B cell (primary cell): ENCODE data around the gene UBAC1. TPM values are rescaled to one million over a fixed set of nuclear protein-coding genes. Genes with fewer than 3 reads are reported as not detected.

Source experiments
- ATAC-seq: fragments of 200-7000 bp; cut with Tn5 transposase; one replicate; pipeline ENCODE4 v1.10.0; 2021; ENCODE audit warnings: low read depth, mild to moderate bottlenecking, moderate number of reproducible peaks, moderate library complexity
- CTCF ChIA-PET: fragments of 350-600 bp; sonication (Branson Sonifier 250); formaldehyde crosslinking; loops from one replicate; lab custom pipeline; 2021; ENCODE audit warnings: antibody characterized with exemption, inconsistent platforms; lab: Charles Lee
- POLR2A ChIA-PET: fragments of 350-600 bp; sonication (Branson Sonifier 250); formaldehyde crosslinking; loops from one replicate; lab custom pipeline; 2021; ENCODE audit warnings: antibody characterized with exemption; lab: Charles Lee
- DNase-seq: peaks from one replicate; pipeline ENCODE4 v3.0.0; 2013
- H2AFZ ChIP-seq: 2 replicates; pipeline ENCODE4 v1.6.1; 2012; ENCODE audit warnings: mild to moderate bottlenecking, low read depth, low read length; ENCODE audit not compliant: insufficient read depth, poor library complexity, severe bottlenecking
- H3K27ac ChIP-seq, 2 donors: 1 replicate in 1 of 2; 2 replicates in 1 of 2; pipeline ENCODE4 v1.5.1; 2012 to 2013; ENCODE audit warnings: low read length in 2 of 2, mild to moderate bottlenecking in 2 of 2, moderate library complexity in 1 of 2
- H3K27me3 ChIP-seq, 4 experiments: fragments of 200-600 bp in 1 of 4; sonication (generic) in 1 of 4; replicated peaks in 1 of 4; 1 replicate in 2 of 4; 2 replicates in 2 of 4; pipeline versions ENCODE4 v1.6.1 to v1.7.0; 2013 to 2016; ENCODE audit warnings: low read length in 3 of 4, mild to moderate bottlenecking in 2 of 4, mixed read lengths in 1 of 4, moderate library complexity in 1 of 4; ENCODE audit not compliant: insufficient read depth in 4 of 4, control insufficient read depth in 3 of 4; ENCODE audit errors: control extremely low read depth in 1 of 4
- H3K36me3 ChIP-seq, 2 experiments: replicated peaks in 1 of 2; 1 replicate in 1 of 2; 2 replicates in 1 of 2; pipeline versions ENCODE4 v1.6.1 to v1.7.1; 2013; ENCODE audit warnings: low read length in 1 of 2; ENCODE audit not compliant: insufficient read depth in 2 of 2, control insufficient read depth in 1 of 2; ENCODE audit errors: control extremely low read depth in 1 of 2, extremely low read depth in 1 of 2
- H3K4me1 ChIP-seq, 2 donors: fragments of 200-600 bp in 1 of 2; sonication (generic) in 1 of 2; 1 replicate in 1 of 2; 2 replicates in 1 of 2; pipeline versions ENCODE4 v1.5.1 to v1.6.1; 2013 to 2017; ENCODE audit warnings: low read length in 2 of 2; ENCODE audit not compliant: control insufficient read depth in 2 of 2, insufficient read depth in 2 of 2
- H3K4me2 ChIP-seq: replicated peaks from 2 replicates; pipeline ENCODE3; 2012; ENCODE audit warnings: mild to moderate bottlenecking, low read depth, low read length; ENCODE audit not compliant: poor library complexity, severe bottlenecking
- H3K4me3 ChIP-seq, 5 experiments: fragments of 200-600 bp in 1 of 5; sonication (generic) in 1 of 5; 1 replicate in 3 of 5; 2 replicates in 2 of 5; pipeline versions ENCODE4 v1.5.1 to v1.7.0; 2011 to 2016; ENCODE audit warnings: low read length in 4 of 5, mild to moderate bottlenecking in 4 of 5, low read depth in 2 of 5, control low read depth in 1 of 5, moderate library complexity in 1 of 5; ENCODE audit not compliant: insufficient read depth in 1 of 5; ENCODE audit errors: control extremely low read depth in 1 of 5, extremely low read depth in 1 of 5
- H3K79me2 ChIP-seq: fragments of 200-600 bp; sonication (generic); one replicate; pipeline ENCODE4 v1.6.0; 2016; ENCODE audit warnings: low read length; ENCODE audit not compliant: control insufficient read depth, insufficient read depth
- H3K9ac ChIP-seq: fragments of 200-600 bp; sonication (generic); 2 replicates; pipeline ENCODE4 v1.6.1; 2017; ENCODE audit warnings: mild to moderate bottlenecking, low read length, moderate library complexity
- H3K9me3 ChIP-seq, 3 donors: one replicate each; pipeline versions ENCODE4 v1.6.1 to v1.7.1; 2013; ENCODE audit warnings: low read length in 2 of 3; ENCODE audit not compliant: control insufficient read depth in 2 of 3, insufficient read depth in 1 of 3; ENCODE audit errors: control extremely low read depth in 1 of 3
- H4K20me1 ChIP-seq: 2 replicates; pipeline ENCODE4 v1.6.0; 2012; ENCODE audit warnings: mild to moderate bottlenecking, low read length; ENCODE audit not compliant: insufficient read depth, control insufficient read depth, poor library complexity, severe bottlenecking
- H3K27ac Mint-ChIP-seq: one replicate; pipeline ENCODE4 v1.8.0; 2021; ENCODE audit warnings: mixed read lengths
- H3K27me3 Mint-ChIP-seq: one replicate; pipeline ENCODE4 v1.8.0; 2021; ENCODE audit warnings: mixed read lengths
- H3K4me1 Mint-ChIP-seq: one replicate; pipeline ENCODE4 v1.8.0; 2021; ENCODE audit warnings: mixed read lengths
- H3K4me3 Mint-ChIP-seq: one replicate; pipeline ENCODE4 v1.8.0; 2021; ENCODE audit warnings: mixed read lengths
- H3K9me3 Mint-ChIP-seq: one replicate; pipeline ENCODE4 v1.8.0; 2022; ENCODE audit warnings: mixed read lengths; ENCODE audit not compliant: insufficient read depth
- CTCF ChIP-seq: fragments of 200-600 bp; IDR thresholded peaks from one replicate; pipeline ENCODE4 v1.8.0; 2022; ENCODE audit warnings: antibody characterized with exemption, mild to moderate bottlenecking
- EZH2 ChIP-seq: IDR thresholded peaks from 2 replicates; pipeline ENCODE4 v1.6.1; 2012; ENCODE audit warnings: borderline replicate concordance, low read depth, mild to moderate bottlenecking, moderate library complexity, low read length; ENCODE audit not compliant: insufficient read depth, poor library complexity, severe bottlenecking
- WGBS: methylation state at CpG from one replicate; pipeline ENCODE4 v1.1.5; 2013; ENCODE audit warnings: missing lambda C conversion rate; ENCODE audit not compliant: insufficient coverage; 5-methylcytosine and 5-hydroxymethylcytosine counted together
- intact Hi-C: fragments of 100-400 bp; cut with micrococcal nuclease; formaldehyde crosslinking; loops from one replicate; pipeline ENCODE4 v1.10.0; 2022
- polyA plus RNA-seq: library from polyadenylated mRNA; depleted of rRNA; stranded (reverse); fragments of >200 nt; gene quantifications from 2 replicates; pipeline ENCODE4 v1.2.3, GENCODE V29; 2012
- total RNA-seq, 2 donors: library from RNA; stranded (reverse); fragments of 120-200 nt in 1 of 2; gene quantifications; 1 replicate in 1 of 2; 2 replicates in 1 of 2; pipeline versions ENCODE4 v1.2.3 to v1.2.4, GENCODE V29; 2013 to 2022

UBAC1 gene
- total and polyA plus RNA-seq, 2 donors (not counting 1 experiment from before 2014, with no cell fraction given): 30.8 to 31.1 TPM

- intact Hi-C loops: loop anchor here (1.0 to 10.0 kb wide), 6 partner anchors 30 to 307 kb away; partner anchors contain the start of genes CAMSAP1, QSOX2 and TMEM250
- H3K27ac ChIP-seq: peak overlapping the region; percentile 1 to 74
- no peak for DNase-seq
- peaks cover 18% of the 10 kb centered on the region for H3K27me3 Mint-ChIP-seq
- no peak for ATAC-seq
- H3K4me2 ChIP-seq: peak overlapping the region; percentile 96
- no peaks in the 10 kb centered on the region for H3K36me3 ChIP-seq
- peaks cover 20% of the 10 kb centered on the region for H4K20me1 ChIP-seq
- peak overlapping the region; percentile 84 for H2AFZ ChIP-seq
- ChIA-PET CTCF (interaction anchor here (1.0 to 1.7 kb wide), 5 partner anchors 44 to 162 kb away, joined by 3 to 7 read pairs (median 6); partner anchors contain the start of gene TMEM250), POLR2A (interaction anchor here (1.0 kb wide), 1 partner anchor 159 kb away, joined by 3 read pairs; the partner anchor contains the start of gene TMEM250)
- H3K9ac ChIP-seq: peak overlapping the region; percentile 87
- H3K79me2 ChIP-seq: peaks cover 35% of the 10 kb centered on the region
- H3K4me3 ChIP-seq: peak overlapping the region; percentile 38 to 88 (median 78)
- under 1% methylated on average over 72 of the region's 74 CpGs for WGBS
- H3K4me3 Mint-ChIP-seq: peak overlapping the region; percentile 88
- peak overlapping the region; percentile 83 for H3K27ac Mint-ChIP-seq
- H3K9me3 ChIP-seq: peaks cover 0 to 7% (median 0%) of the 10 kb centered on the region in 3 donors
- peaks cover 24% of the 10 kb centered on the region for H3K4me1 Mint-ChIP-seq
- H3K4me1 ChIP-seq: peaks cover 11 to 18% of the 10 kb centered on the region in 2 donors
- H3K9me3 Mint-ChIP-seq: no peaks in the 10 kb centered on the region
- H3K27me3 ChIP-seq: peaks cover 0 to 21% (median 0%) of the 10 kb centered on the region in 4 experiments
- TF ChIP-seq EZH2: no peak
- no peak for TF ChIP-seq CTCF
Measured at GRCh38 chr9:135960411-135961276, 529 bp downstream of the UBAC1 start.
